Fibroblast of gingiva (primary cell): ENCODE data around the gene TSSK6.

Experiments used
- DNase-seq: peaks from one replicate; pipeline ENCODE4 v3.0.0-alpha.2; 2011; ENCODE audit warnings: low read depth

Gene TSSK6

DNA sequence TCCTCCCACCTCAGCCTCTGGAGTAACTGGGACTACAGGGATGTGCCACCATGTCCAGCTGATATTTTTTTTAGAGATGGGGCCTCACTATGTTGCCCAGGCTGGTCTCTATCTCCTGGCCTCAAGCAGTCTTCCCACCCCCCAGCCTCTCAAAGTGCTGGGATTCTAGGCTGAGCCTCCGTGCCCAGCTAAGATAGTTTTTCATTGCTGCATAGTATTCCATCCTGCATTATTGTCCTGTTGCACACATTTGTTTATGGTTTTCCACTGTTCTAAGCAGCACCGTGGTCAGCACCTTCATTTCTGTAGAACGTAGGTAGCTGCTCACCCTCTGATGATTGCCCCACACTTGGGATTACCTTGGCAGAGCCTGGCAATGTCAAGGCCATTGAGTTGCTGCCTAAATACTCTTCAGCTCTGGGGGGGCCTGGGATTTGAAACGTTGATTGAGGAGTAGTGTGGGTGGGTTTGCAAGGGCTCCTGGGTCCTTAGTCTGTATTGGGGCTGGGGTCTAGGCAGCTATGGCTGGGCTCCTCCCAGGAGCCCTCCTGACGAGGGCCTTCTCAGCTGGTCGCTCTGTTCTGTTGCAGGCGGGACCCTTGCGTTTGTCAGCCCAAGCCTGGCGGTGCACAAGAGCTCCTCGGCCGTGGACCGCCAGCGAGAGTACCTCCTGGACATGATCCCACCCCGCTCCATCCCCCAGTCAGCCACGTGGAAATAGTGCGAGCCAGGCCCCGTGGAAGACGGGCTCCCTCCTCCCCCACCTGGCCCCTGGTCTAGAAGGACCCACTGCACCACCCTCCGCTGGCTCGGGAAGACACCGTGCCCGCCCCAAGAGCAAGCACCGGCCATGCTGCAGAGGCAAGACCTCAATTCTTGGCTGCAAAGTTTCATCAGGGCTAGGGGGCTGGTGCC is 10.3 kb downstream of the TSSK6 start:
- DNase-seq = no peak

DNA sequence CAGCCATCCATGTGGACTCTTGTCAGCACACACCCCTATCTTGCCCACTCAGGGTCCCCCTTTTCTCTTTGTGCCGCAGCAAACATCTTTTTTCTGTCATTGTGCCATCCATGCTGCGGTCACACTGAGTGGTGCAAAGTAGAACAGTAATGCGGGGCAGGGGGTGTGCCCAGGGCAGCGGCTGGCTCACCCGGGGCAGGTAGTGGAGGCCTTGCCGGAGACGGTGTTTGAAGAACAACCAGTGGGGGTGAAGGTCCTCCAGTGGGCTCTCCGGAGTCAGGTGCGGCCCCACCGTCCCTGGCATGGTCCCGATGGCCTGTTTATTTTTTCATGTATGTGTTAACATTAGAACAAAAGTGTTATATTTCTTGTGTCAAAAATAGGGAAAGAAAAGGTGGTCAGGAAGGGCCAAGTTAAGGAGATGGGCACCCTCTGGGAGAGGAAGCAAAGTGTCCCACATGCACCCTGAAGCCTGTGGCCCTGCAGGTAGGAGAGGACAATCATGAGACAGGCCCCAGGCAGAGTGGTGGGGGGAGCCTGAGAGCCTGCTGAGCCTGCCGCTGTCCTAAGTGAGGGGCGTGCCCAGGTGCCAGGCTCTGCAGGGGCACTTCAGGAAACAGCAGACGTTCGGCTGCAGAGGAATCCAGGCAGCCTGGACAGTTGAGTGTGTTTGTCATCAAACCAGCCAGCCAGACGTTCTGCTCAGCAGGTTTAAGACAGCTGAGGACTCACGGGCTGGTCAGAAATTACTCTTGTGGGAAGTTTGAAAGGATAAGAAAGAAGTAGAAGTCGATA is 12.3 kb downstream of the TSSK6 start:
- DNase-seq = no peak

- no peak for DNase-seq
These were observed 13.1 kb downstream of the TSSK6 start for GRCh38 chr19:19502281-19502680.

GRCh38 chr19:19501798-19502197 is 13.6 kb downstream of the TSSK6 start:
- DNase-seq = no peak

DNA sequence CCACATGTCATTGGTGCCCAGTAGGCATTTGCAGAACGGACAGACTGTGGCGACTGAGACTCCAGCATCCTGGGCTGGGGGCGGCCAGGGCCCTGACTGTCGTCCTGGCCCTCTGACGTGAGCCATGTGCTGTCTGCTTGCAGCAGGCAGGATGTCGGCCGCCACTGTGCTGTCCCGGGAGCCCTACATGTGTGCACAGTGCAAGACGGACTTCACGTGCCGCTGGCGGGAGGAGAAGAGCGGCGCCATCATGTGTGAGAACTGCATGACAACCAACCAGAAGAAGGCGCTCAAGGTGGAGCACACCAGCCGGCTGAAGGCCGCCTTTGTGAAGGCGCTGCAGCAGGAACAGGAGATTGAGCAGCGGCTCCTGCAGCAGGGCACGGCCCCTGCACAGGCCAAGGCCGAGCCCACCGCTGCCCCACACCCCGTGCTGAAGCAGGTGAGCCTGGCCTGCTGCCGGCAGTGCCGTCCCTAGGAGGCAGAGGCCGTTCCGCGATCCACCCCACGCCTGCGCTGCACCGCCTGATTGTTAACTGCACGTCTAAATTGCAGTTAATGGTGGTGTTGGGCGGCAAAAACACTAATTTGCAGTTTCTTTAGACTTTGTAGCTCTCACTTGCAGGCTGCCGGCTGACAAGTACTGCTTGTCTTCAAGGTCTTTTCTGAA is 14.2 kb downstream of the TSSK6 start:
- no peak for DNase-seq

GRCh38 chr19:19499272-19499995 is 15.9 kb downstream of the TSSK6 start:
- no peak for DNase-seq

- no peak for DNase-seq
These were observed 16.9 kb downstream of the TSSK6 start for GRCh38 chr19:19498255-19498991.

- no peak for DNase-seq
These were observed 19.4 kb downstream of the TSSK6 start for GRCh38 chr19:19495614-19496603.

- DNase-seq = no peak
These were observed 21.4 kb downstream of the TSSK6 start for GRCh38 chr19:19493841-19494546.

- no peak for DNase-seq
These were observed 23.2 kb downstream of the TSSK6 start for GRCh38 chr19:19492026-19492610.

- no peak for DNase-seq
These were observed 23.9 kb downstream of the TSSK6 start for GRCh38 chr19:19491321-19492025.

GRCh38 chr19:19490214-19490968 is 25.0 kb downstream of the TSSK6 start:
- peak; percentile 73 for DNase-seq

- no peak for DNase-seq
These were observed 25.5 kb downstream of the TSSK6 start for GRCh38 chr19:19489804-19490204.

DNA sequence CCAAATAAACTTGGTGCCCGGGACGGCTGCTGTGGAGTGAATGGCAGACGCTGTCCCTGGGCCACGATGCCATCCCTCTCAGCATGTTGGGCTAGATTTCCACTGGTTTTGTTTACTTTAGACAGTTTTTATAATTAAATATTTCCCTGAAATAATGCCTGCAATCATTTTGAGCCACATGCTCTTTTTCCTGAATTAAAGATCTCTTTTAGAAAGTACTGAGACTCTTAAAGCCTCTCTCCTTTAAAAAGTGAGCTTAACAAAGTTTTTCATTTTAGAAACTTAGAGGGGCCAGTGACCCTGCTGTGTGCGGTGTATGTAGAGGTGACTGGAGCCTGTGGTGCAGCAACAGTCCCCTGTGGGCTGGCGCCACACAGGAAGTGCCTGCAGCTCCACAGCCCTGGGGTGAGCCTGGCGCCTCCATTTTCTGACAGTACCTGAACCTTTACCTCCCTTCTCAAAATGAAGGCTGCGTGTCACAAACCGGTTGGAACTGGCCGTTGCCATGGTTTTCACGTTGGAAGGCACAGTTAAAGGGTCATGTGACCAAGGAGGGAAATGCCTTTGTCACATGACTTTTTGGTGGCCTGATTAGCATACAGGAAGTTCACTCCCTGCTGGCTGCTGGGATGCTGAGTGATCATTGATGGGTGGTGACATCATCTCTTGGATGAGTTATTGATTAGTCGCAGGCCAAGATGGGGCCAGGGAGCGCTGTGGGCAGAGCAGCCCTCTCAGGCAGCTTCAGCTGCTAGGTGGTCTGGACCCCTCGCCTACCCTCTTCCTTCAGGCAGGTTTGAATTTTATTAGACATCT is 26.3 kb downstream of the TSSK6 start:
- DNase-seq = peak; percentile 93

- DNase-seq = no peak
These were observed 27.1 kb downstream of the TSSK6 start for GRCh38 chr19:19487950-19488874.
